ENCODE results near the gene SHISA8.
A peak's percentile ranks its signal among the peaks of the same experiment; 100 is the strongest.

The SHISA8 gene

GRCh38 chr22:41933411-41934177, 18.7 kb upstream of the SHISA8 start:
- DNase-seq = no peak

GRCh38 chr22:41932353-41932752, 17.5 kb upstream of the SHISA8 start:
- DNase-seq = no peak

DNA sequence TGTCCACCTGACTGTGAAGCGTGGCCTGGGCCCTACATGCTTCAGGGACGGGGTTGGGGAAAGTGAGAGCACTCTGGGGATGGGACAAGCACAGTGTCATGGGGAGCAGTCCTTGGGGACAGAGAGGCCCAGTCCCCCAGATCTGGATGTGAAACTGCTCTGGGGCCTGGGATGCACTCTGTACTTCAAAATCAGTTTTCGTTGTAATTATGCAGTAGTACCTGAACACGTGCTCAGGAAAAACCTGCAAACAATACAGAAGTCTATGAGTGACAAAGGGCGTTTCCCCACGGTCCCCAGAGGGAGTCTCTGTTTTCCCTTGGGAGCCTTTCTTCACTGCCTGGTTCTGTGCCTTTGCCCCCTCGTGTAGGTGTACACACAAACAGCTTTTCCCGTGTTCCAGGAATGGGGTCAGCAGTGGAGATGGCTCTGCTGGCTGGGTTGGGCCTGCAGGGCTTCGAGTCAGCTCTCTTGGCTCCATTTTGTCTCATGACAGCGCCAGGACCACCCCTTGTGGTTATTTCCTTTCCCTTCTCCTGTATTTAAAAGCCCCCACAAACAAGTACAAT, 16.9 kb upstream of the SHISA8 start:
- no peak for DNase-seq

DNA sequence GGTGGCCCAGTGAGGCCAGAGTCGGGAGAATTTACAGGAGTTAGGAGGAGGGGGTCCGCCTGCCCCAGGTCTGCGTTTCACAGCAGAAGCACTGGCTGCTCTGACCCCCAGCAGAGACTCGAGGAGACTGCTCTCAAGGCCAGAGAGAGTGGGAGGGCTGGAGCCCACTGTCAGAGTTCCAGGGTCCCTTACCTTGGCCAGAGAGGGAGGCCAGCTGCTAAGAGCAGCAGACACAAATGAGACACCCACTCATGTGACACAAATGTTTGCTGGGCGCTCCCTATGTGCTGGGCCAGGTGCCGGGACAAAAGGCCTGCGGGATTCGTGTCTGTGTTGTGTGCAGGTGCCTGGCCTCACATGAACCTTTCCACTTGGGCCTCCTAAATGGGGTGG, 14.5 kb upstream of the SHISA8 start:
- peak; percentile 78 for DNase-seq

DNA sequence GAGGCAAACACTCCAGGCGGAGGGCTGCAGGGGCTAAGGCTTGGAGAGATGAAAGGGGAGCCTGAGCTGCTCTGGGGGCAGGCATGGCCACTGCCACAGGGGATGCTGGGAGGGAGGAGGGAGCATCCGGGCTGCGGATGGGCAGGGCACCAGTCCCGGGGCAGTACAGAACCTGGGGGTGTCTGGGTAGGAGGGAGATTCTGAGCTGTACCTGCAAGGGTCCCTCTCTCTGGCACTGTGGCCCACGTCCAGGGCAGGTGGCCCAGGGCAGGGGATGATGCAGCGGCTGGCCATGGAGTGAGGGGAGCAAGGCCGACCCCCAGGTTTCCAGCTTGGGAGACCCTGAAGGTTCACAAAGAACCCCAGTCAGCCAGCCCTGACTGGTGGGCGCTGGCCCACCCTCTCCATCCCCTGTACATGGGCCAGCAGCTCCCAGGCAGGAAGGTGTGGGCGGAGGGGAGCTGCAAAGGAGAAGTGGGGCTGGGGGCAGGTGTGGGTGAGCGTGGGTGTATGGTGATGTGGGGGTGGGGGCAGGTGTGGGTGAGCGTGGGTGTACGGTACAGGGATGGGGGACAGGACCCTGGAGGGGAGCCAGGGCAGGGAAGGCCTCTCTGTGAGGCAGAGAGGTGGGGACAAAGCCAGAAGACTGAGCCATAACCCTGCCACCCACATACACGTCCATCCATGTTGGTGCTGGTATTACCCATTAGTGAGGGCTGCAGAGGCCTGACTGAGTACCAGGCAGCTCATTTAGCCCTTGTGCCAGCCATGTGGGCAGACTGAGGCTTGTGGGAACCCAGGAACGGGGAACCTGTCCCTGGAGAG, 13.9 kb upstream of the SHISA8 start:
- DNase-seq = peak; percentile 63

GRCh38 chr22:41927813-41928212, 12.9 kb upstream of the SHISA8 start:
- peak; percentile 32 for DNase-seq

DNA sequence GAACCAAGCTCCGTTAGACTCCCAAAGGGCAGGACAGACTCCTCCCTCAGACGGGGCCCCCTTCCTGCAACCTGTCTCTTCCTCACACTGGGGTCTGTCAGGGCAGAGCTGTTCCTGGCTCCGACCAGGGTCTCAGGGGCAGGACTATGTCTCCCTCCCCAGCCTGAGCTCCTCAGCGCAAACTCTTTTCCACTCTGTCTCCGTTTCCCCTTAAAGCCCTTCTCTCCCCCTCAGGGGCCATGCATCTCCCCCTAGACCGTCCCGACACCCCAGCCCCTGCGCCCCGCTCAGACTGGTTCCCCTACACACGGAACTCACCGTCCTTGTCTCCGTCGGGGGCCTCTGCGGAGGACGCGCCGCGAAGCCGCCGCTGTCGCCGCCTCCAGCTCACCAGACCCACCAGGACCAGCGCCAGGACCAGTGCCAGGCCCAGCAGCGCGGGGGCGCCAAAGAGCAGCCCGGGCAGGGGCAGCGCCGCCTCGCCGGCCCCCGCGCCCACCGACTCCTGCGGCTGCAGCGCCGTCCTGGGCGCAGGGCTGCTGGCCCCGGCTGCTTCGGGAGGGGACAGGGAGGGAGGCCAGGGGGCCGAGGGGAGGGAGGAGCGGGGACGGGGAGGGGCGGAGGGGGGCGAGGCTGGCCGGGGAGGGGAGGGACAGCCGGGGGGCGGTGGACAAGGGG, 11.0 kb upstream of the SHISA8 start:
- DNase-seq = peak; percentile 80

- no peak for DNase-seq
These were observed 8.9 kb upstream of the SHISA8 start for GRCh38 chr22:41923595-41924276.

GRCh38 chr22:41922940-41923594, 8.2 kb upstream of the SHISA8 start:
- no peak for DNase-seq

GRCh38 chr22:41922328-41922727, 7.5 kb upstream of the SHISA8 start:
- DNase-seq = no peak

GRCh38 chr22:41920271-41920976, 5.5 kb upstream of the SHISA8 start:
- no peak for DNase-seq

DNA sequence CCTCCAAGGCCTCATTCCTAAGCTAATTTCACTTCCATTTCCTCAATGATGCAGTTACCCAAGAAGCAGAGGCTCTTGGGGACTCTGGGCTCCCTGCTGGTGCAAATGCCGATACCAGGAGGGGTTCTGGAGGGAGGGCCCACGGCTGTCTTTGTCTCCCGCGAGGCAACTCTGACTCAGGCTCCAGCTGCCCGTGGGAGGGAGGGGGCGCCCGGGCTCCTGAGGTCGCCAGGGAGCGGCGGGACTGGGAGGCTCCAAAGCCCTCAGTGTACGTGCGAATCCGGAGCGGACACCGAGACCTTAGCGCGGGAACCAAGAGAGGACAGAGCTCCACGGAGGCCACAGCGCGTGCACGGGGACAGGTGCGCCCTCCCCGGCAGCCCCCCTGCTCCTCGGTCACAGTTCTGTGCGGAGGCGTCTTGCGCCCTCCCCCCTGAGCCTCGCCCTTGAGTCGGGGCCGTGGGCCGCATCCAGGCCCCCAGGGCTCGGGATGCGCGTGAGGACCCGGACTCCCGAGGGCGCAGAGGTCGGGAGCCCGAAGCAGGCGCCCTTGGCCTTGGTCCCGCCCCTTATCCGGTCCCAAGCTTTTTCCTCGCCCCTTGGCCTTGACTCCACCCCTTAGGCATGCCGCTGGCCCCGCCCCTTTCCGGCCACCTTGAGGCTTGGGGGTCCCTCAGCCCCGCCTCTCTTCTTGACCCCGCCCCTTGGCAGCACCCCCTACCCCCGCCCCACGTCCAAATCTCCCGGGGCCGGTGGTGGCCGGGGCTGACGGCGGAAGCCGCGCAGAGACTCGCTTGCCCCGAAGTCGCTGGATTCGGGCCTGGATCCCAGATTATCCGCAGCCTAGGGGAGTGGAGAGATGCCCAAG, 4.7 kb upstream of the SHISA8 start:
- DNase-seq = peak; percentile 69

- peak; percentile 67 for DNase-seq
These were observed 3.3 kb upstream of the SHISA8 start for GRCh38 chr22:41917903-41918791.

GRCh38 chr22:41917375-41917902, 2.6 kb upstream of the SHISA8 start:
- peak; percentile 90 for DNase-seq

DNA sequence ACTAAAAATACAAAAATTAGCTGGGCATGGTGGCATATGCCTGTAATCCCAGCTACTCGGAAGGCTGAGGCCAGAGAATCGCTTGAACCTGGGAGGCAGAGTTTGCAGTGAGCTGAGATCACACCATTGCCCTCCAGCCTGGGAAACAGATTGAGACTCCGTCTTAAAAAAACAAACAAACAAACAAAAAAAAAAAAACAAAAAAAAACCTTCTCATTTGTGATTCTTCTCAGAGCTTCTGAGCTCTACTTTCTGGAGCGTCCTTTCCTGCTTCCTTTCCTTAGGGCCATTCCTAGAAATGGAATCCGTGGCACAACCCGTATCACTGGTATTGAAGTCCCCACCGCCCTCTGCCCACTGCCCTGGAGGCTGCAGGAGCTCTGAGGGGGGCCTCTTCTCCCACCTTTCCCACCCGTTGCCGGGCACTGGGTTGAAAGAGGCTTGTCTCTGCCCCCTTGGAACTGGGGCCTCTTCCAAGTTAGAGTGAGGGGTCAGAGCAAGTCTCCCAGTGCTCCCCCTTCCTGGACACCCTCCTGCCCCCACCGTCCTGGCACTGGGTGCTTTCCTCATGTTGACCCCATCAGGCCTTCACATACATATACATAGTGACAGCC, 2.0 kb upstream of the SHISA8 start:
- no peak for DNase-seq

- no peak for DNase-seq
These were observed 1.1 kb upstream of the SHISA8 start for GRCh38 chr22:41915786-41916493.

- DNase-seq = peak; percentile 55
These were observed 251 bp downstream of the SHISA8 start for GRCh38 chr22:41914611-41915034.
